Effector CD8-positive, alpha-beta T cell (primary cell): ENCODE data around the gene MPZ.
"Not testable (repeated sequence)": the region's sequence is repeated elsewhere in the genome, so short reads cannot be mapped to it uniquely, and the experiment has no call there.

Experiments used
- DNase-seq: peaks from one replicate; lab custom pipeline; 2025; lab: John Stamatoyannopoulos, UW
- total RNA-seq, 4 experiments: gene quantifications; one replicate each; lab custom pipeline; 2026; lab: John Stamatoyannopoulos, UW

Gene MPZ
- 1.5 to 4.9 (median 2.1) reads per million in 4 experiments for total RNA-seq

GRCh38 chr1:161309868-161310267, at the start of gene MPZ:
Gene MPZ, minus strand, starts transcription at chr1:161309968. Its CDS starts 63 bp downstream, at chr1:161309905.
- DNase-seq = no peak

- no peak for DNase-seq
Measured at GRCh38 chr1:161359291-161359690, 49.5 kb upstream of the MPZ start.

- no peak for DNase-seq
Measured at GRCh38 chr1:161357073-161357472, 47.3 kb upstream of the MPZ start.

- no peak for DNase-seq
Measured at GRCh38 chr1:161351482-161351881, 41.7 kb upstream of the MPZ start.

- no peak for DNase-seq
Measured at GRCh38 chr1:161350671-161351070, 40.9 kb upstream of the MPZ start.

GRCh38 chr1:161342821-161343220, 33.1 kb upstream of the MPZ start:
- DNase-seq = no peak

- DNase-seq = no peak
Measured at GRCh38 chr1:161342177-161342576, 32.4 kb upstream of the MPZ start.

GRCh38 chr1:161335796-161336195, 26.0 kb upstream of the MPZ start:
- DNase-seq = no peak

- DNase-seq = no peak
Measured at GRCh38 chr1:161333166-161333565, 23.4 kb upstream of the MPZ start.

- no peak for DNase-seq
Measured at GRCh38 chr1:161330346-161330745, 20.6 kb upstream of the MPZ start.

GRCh38 chr1:161324020-161324419, 14.3 kb upstream of the MPZ start:
- no peak for DNase-seq

GRCh38 chr1:161315841-161316674, 6.3 kb upstream of the MPZ start:
- DNase-seq = not testable (repeated sequence)

- DNase-seq = peak; percentile 85
Measured at GRCh38 chr1:161314201-161314981, 4.6 kb upstream of the MPZ start, which contains the start of gene SDHC. Gene SDHC, plus strand, starts transcription at chr1:161314381. Its CDS starts 25 bp downstream, at chr1:161314406.

GRCh38 chr1:161313554-161314200, 3.9 kb upstream of the MPZ start:
- DNase-seq = no peak

GRCh38 chr1:161311595-161312181, 1.9 kb upstream of the MPZ start:
- DNase-seq = no peak

- DNase-seq = no peak
Measured at GRCh38 chr1:161307892-161308638, 1.7 kb downstream of the MPZ start.

GRCh38 chr1:161307230-161307768, 2.5 kb downstream of the MPZ start:
- no peak for DNase-seq

GRCh38 chr1:161305867-161306519, 3.8 kb downstream of the MPZ start:
- DNase-seq = peak; percentile 84

GRCh38 chr1:161304927-161305866, 4.6 kb downstream of the MPZ start:
- no peak for DNase-seq
